ENCODE measurements around the gene ZNF324B.
"Not testable (repeated sequence)": the region's sequence is repeated elsewhere in the genome, so short reads cannot be mapped to it uniquely, and the experiment has no call there.

ZNF324B gene

DNA sequence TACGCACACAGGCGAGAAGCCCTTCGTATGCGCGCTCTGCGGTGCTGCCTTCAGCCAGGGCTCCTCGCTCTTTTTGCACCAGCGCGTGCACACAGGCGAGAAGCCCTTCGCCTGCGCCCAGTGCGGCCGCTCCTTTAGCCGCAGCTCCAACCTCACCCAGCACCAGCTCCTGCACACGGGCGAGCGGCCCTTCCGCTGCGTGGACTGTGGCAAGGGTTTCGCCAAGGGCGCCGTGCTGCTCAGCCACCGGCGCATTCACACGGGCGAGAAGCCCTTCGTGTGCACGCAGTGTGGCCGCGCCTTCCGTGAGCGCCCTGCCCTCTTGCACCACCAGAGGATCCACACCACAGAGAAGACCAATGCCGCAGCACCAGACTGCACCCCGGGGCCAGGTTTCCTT lies 4.7 kb downstream of the ZNF324B start:
- no peak for DNase-seq

DNA sequence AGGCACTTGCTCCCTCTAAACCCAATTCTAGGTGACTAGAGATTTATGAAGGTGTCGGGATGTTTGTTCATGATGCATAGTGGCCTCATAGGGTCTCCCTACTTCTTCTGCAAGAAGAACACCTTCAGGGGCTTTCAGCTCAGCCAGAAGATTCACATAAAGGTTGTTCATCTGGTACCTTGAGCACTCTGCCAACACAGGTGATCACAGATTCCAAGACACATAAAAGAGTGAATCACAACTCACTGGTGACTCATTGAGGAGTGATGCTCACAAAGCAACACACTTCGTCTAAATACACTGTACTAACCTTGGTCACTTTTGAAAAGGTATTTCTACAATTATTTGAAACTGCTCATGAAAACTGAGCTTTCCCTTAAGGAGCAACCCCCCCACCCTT lies 8.6 kb downstream of the ZNF324B start:
- no peak for DNase-seq

DNA sequence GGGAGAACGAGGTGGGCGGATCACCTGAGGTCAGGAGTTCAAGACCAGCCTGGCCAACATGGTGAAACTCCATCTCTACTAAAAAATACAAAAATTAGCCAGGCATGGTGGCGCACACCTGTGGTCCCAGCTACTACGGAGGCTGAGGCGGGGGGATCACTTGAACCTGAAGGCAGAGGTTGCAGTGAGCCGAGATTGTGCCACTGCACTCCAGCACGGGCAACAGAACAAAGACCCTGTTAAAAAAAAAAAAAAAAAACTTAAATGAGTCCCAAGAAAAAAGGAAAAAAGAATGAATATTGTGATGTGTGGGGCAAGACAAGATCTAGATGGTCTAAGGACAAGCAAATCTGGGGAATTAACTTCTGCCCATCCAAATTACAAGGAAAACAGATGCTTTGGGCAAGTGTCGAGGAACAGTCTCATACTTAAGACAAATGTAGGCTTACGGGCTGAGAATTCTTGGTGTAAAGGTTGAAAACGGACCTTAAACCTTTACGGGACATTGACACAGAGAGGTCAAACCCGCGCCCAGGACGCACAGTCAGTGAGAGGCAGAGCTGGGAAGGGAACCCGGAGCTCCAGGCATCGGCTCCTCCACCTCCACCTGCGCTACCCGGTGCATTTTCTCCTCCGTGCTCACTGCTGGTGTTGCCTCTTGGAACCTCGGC lies 14.8 kb downstream of the ZNF324B start:
- no peak for DNase-seq

DNA sequence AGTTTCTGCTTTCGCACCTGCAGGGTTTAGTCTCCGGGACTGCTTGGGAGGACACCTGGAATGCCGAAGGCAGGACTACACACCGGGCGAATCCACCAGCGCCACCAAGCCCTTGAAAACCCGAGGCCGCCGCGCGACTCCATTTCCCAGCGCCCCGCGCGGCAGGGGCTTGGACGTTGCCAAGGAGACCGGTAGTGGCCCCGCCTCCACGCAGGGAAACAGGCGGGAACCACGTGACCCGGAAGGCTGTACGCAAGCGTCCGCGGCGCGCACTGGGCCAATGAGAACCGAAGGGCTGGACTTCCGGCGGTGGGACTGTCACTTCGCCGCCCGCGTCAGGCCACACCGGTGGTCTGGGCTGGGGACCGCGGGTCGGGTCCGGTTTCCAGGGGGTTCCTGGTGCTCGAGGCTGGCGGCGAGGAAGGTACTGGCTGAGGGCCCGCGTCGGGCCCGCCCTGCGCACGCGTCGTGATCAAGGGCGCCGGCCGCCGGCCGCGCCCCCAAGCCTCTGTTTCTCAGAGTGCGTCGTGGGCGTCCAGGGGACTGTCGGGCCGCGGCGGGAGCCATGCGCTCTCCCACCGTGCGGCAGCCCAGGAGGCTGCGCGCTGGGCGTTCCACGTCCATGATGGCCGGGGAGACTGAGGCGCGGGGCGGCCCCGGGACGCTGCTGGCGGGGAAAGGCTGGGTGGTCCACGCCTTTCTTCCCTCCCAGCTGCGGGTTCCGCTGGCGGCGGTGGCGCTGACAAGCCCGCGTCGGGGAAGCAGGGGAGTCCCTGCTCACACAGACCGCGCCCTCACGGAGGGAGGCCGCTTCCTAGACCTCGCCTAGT lies 15.6 kb downstream of the ZNF324B start, which contains the start of gene ZNF324:
TSS of gene ZNF324 (plus strand) at position 321 of the 830 bp plus-strand sequence. CDS start 2,106 bp downstream, outside the sequence.
- DNase-seq: peak; percentile 45

DNA sequence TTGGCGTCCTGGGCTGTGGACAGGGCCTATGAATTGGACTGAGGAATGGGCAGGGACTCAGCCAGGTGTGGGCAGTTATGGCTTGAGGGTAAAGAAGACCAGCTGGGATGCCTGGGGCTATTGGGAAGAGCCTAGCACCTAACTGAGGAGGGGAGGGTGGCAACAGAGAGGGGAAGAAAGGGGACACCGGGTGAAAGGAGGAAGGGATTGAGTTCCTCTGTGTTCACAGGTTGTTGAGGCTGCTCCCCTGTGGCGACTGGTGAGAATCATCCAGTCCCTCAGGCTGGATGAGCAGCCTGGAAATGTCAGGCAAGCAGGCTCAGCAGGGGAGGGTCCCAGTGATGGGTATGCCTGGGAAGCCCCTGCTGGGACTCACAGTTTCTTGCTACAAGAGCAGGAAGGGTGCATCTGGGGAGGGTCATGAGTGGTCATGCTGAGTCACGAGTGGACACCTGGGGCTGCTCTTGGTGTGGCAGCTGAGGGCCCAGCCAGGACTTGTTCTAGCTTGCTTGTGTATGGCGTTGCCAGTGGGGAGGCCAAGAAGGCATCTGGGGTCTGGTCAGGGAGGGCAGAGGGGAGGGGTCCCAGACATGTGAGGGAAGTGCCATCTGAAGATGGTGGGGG lies 16.9 kb downstream of the ZNF324B start:
- DNase-seq: no peak

DNA sequence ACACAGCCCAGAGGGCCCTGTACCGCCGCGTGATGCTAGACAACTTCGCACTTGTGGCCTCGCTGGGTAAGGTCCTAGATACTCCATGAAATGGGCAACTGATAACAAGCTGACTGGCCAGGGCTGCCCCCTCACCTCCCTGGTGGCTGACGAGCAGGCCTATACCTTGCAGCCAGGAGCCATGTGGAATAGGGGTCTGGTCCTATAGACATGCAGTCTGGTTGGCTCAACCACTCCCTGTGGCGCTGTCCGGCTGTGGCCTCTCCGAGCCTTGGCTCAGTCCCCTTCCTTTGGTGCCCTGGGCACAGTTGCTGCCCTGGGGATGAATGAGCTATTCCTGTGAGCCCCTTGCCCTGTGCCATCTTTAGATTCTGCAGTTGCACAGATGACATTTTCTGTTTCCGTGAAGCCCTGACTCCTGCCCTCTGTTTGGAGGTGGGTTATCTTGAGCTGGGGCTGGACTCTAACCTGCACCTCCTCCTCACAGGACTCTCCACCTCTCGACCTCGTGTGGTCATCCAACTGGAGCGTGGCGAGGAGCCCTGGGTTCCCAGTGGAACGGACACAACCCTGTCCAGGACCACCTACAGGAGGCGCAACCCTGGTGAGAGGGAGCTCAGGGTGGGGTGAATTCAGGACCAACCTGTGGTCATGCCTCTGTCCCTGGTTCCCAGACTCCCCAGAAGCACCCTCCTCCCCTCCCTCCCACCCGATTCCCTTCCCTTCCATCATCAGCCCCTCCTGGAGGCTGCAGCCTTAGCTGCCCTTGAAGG lies 18.0 kb downstream of the ZNF324B start:
- DNase-seq: no peak

DNA sequence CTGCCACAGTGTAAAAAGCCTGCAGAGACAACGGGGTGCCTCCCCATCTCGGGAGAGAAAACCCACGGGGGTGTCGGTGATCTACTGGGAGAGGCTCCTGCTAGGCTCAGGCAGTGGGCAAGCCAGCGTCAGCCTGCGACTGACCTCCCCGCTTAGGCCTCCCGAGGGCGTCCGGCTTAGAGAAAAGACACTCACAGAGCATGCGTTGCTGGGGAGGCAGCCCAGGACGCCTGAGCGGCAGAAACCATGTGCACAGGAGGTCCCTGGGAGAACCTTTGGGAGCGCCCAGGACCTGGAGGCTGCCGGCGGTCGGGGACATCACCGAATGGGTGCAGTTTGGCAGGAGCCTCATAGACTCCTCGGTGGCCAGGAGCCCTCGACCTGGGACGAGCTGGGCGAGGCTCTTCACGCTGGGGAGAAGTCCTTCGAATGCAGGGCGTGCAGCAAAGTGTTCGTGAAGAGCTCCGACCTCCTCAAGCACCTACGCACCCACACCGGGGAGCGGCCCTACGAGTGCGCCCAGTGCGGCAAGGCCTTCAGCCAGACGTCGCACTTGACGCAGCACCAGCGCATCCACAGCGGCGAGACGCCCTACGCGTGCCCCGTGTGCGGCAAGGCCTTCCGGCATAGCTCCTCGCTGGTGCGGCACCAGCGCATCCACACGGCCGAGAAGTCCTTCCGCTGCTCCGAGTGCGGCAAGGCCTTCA lies 19.6 kb downstream of the ZNF324B start:
- DNase-seq: not testable (repeated sequence)

DNA sequence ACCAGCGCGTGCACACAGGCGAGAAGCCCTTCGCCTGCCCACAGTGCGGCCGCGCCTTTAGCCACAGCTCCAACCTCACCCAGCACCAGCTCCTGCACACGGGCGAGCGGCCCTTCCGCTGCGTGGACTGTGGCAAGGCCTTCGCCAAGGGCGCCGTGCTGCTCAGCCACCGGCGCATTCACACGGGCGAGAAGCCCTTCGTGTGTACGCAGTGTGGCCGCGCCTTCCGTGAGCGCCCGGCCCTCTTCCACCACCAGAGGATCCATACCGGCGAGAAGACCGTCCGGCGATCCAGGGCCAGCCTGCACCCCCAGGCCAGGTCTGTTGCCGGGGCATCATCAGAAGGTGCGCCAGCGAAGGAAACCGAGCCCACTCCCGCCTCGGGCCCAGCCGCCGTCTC lies 20.3 kb downstream of the ZNF324B start:
- DNase-seq: no peak

DNA sequence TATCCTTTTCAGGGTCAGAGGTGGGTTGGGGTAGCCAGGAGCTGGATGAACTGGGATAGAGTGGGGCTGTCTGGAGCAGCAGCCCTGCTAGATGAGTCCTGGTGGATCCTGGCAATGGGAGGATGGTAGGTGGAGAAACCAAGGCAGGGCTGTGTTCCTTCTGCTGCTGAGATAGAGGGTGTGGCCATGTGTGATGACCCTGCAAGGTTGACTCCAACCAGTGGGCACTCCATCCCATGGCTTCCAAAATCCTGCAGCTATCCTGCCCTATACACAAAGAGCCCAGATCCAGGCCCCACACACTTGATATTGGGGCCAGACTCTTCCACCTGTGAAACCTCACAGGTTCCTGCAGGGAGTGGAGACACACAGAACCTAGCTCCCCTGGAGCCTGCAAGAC lies 22.4 kb downstream of the ZNF324B start:
- no peak for DNase-seq

DNA sequence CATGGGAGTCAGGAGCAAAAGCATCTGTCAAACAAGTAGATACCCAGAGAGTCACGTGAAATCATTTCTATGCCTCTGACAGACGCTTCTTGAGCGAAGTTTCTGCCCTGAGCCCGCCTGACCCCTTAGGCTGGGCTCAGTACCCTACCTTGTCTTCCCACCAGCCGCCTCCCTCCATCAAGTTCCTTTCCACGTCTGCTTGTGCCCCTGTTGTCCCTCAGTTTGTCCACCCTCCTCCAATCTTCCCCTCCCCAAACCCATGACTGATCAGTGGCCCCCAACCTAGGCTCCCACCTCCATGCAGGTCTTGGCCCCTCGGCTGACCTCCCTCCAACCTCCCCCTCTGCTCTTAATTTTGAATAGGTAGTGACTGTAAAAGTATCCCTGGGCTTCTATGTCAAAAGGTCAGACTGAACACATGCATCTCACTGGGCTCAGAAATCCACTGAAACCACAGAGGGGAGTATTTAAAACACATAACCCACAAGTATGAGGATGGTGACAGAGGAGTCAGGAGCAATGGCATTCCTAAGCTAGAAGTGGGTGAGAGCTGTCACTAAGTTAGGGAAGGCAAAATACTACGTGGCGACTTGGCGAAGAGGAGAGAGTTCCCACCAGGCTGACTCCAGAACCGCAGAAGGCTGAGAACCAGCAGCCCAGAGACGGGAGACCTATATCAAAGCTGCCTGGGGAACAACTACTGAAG lies 23.0 kb downstream of the ZNF324B start:
- no peak for DNase-seq

DNA sequence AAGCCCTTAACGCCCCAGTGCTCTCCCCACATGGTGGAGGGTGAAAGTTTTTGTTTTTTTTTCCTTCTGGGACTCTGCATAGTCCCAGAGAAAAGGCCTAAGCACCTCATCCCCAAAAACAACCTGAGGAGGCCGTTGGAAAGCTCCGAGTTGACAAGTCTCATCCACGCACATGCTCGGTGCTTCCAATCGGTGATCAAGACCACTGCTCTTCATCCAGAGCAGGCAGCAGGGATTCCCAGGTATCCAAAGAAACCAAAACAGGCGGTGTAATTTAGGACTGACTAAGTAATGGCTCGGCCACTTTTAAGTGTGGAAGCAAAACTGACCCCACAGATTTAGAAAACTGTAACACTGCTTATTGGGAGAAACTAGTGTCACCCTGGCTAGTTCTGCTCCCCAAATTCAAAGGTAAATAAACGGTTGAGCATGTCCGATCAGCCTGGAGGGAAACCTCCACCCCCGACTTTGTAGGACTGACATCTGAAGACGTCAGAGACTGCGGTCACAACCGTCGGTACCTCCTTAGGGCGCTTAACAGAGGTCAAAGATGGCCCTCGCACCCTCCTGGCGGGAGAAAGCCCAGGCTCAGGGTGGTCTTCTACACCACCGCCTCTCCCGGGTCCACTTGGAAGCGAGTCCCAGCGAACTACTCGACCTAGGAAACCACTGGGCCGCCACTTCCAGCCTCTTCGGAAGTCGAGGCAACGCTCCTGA lies 23.7 kb downstream of the ZNF324B start:
- no peak for DNase-seq

DNA sequence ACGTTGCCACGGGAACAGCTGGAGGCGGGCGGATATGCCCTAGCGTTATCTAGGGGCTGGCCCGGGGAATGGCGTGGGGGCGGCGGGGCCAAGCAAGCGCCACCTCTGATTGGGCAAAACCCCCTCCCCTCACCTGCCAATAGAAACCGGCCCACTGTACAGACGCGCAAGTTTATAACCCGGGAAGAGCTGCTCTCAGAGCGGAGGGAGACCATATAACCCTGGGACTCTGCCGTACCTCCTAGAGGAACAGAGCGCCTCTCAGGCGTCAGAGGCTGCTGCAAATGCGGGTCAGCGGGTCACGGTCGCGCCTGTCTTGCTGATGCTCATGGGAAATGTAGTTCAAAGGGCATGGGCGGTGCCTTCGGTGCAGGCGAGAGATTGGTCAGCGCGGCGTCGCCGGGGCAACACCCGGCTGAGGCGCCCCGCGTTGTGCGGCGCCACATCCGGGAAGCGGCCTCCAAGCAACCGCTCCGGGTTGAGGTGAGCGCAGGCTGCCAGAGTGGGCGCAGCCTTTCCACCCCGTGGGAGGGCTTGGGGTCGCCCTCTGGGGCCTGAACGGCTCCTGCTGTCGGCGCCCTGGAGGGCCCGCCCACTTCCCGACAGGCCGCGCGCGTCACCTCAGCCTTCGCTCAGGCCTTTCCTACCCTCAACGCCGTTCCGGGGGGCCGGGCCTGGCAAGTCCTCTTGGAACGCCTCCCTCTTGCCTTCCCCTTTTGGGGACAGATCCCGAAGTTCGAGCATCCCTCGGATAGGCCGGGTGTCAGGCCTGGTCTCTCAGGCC lies 24.5 kb downstream of the ZNF324B start, which contains the start of gene ZNF446:
TSS of gene ZNF446 (plus strand) at position 639 of the 784 bp plus-strand sequence. CDS start 867 bp downstream, outside the sequence.
- DNase-seq: peak; percentile 87

DNA sequence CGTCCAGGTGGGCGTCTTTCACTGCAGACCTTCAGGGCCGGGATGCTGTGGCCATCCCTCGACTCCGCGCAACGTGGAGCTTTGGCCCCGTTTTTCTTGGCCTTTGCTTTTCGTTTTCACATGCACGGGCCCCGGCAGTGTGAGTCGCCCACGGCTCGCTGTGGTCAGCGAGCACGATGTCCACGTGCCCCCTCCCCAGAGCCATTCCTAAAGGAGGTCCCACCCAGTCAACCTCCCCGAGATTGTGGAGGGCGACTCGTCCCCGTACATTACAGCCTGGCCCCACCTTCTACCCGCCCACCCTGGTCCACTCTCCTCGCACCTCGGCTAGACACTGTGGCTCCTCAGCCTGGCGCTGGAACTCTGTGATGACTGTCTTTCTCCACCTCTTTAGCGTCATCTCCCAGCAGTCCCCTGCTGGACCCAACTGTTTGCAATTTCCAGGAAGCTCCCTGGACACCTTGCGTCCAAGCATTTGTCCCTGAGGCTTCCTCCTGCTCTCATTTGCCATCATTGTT lies 25.1 kb downstream of the ZNF324B start:
- DNase-seq: no peak

DNA sequence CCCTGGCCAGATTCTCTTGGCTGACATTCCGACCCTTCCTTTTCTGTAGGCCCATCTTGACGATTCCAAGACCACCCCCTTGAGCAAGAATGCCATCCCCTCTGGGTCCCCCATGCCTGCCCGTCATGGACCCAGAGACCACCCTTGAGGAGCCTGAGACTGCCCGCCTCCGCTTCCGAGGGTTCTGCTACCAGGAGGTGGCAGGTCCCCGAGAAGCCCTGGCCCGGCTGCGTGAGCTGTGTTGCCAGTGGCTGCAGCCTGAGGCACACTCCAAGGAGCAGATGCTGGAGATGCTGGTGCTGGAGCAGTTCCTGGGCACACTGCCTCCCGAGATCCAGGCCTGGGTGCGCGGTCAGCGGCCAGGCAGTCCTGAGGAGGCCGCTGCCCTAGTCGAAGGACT lies 25.7 kb downstream of the ZNF324B start:
- DNase-seq: no peak

DNA sequence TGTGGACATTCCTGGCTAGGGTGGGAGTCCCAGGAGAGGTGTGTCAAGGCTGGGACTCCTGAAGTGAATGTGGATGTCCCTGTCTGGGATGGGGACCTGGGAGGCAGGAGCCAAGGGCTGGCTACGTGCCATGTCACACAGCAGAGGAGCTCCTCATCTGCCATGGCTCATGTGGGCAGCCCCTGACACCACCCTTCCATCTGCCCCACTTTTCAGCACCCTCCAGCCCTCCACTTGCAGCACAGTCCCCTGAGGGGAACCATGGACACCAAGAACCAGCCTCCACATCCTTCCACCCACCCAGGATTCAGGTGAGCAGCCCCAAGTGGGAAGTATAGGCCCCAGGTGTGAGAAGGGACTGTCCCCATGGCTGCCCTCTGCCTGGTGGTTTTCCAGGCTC lies 26.4 kb downstream of the ZNF324B start:
- no peak for DNase-seq

DNA sequence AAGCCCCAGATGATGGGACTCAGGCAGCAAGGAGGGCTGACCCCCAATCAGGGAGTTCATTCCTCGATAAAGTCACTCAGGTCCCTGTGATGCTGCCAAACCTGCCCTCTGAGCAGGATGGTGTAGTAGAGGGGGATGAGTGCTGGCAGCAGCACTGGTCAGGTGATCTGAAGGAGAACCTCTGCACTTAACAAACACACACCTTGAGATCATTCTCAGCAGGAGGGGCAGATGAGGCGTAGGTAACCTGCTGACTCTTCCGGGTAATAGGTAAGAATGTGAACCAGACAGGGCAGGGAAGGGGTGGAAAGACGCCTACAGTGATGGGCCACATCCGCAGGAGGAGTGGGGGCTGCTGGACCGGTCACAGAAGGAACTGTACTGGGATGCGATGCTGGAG lies 27.9 kb downstream of the ZNF324B start:
- DNase-seq: no peak

DNA sequence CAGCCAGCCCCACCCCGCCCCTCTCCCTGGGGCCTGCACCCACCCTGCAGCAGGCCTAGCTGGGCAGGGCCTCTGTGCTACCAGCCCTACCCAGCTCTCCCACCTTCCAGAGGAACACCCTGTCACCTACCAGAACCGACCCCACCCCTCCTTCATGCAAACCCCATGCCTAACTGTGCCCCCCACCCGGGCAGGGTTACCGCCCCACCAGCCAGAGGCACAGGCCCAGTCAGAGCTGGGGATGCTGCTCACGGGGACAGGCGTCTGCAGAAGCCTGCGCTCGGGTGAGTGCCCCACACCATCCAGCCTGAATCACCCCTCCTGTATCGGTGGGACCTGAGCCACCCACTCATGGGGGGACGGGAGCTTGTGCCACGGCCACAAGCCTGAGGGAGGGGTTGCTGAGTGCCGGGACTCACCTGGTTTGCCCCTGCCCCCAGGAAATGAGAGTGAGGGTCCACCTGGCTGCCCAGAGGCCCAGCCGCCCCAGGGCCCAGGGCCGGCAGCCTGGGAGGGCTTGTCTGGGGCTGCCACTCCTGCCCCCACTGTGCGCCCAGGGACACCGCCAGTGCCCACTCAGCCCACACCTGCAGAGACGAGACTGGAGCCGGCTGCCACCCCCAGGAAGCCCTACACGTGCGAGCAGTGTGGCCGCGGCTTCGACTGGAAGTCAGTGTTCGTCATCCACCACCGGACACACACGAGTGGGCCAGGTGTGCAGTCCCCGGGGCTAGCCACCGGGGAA lies 28.5 kb downstream of the ZNF324B start:
- no peak for DNase-seq

DNA sequence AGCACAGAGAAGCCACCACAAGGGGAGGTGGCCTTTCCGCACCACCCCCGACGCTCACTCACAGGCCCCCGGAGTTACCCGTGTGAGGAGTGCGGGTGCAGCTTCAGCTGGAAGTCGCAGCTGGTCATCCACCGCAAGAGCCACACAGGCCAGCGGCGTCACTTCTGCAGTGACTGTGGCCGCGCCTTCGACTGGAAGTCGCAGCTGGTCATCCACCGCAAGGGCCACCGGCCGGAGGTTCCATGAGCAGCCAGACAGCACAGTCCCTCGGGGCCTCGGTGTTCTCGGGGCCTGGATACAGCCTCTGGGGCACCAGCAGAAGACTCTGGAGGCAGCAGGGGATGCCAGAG lies 29.0 kb downstream of the ZNF324B start:
- DNase-seq: no peak

DNA sequence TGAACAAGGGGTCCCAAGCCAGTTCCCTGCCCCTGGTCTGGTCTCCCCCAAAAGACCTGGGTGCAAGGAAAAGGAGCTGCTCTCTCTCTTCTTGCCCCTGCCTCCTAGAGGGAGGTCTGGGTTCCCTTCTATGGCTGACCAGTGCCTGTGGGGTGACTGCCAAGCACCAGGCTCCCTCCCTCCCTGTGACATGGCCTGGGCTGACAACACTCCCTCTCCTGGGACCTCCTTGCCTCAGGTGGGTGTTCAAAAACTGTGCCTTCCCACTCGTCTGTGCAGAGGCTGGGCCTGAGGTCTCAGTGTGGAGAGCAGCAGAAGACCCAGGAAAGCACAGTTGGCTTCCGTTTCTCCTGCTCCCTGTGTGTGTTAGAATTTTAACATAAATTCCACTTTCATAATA lies 29.4 kb downstream of the ZNF324B start:
- DNase-seq: no peak

All from cortex of kidney (tissue), 1 donor.